Heart right ventricle (tissue), 16 donors: Measurements from ENCODE around the gene FMO4. TPM values are rescaled to one million over a fixed set of nuclear protein-coding genes. Genes with fewer than 3 reads are reported as not detected.

ENCODE experiments used
- ATAC-seq, 8 donors: fragments of 200-7000 bp; cut with Tn5 transposase; one replicate each; pipeline ENCODE4 v1.9.1; 2020; ENCODE audit warnings: mild to moderate bottlenecking in 8 of 8, moderate library complexity in 8 of 8, moderate number of reproducible peaks in 1 of 8
- DNase-seq, 2 donors: peaks; one replicate each; pipeline ENCODE4 v3.0.0-alpha.2; 2020
- H3K27ac ChIP-seq, 10 donors: fragments of 200-600 bp; sonication (generic) in 2 of 10; one replicate each; pipeline versions ENCODE4 v1.5.0 to v1.8.0; 2020 to 2022; ENCODE audit warnings: mild to moderate bottlenecking in 3 of 10
- H3K27me3 ChIP-seq, 7 donors: fragments of 200-600 bp; one replicate each; pipeline ENCODE4 v1.8.0; 2021 to 2022; ENCODE audit warnings: mild to moderate bottlenecking in 2 of 7
- H3K36me3 ChIP-seq, 9 donors: fragments of 200-600 bp; sonication (generic) in 1 of 9; one replicate each; pipeline versions ENCODE4 v1.5.0 to v1.8.0; 2020 to 2022; ENCODE audit warnings: mild to moderate bottlenecking in 2 of 9
- H3K4me1 ChIP-seq, 9 donors: fragments of 200-600 bp; sonication (generic) in 1 of 9; one replicate each; pipeline versions ENCODE4 v1.5.0 to v1.8.0; 2020 to 2022; ENCODE audit warnings: mild to moderate bottlenecking in 4 of 9
- H3K4me3 ChIP-seq, 10 donors: fragments of 200-600 bp; sonication (generic) in 2 of 10; one replicate each; pipeline versions ENCODE4 v1.5.0 to v1.8.0; 2020 to 2022; ENCODE audit warnings: mild to moderate bottlenecking in 7 of 10, moderate library complexity in 2 of 10
- H3K9me3 ChIP-seq, 11 donors: fragments of 200-600 bp in 10 of 11; sonication (generic) in 2 of 11; one replicate each; pipeline versions ENCODE4 v1.5.0 to v1.8.0; 2013 to 2022; ENCODE audit warnings: mild to moderate bottlenecking in 2 of 11, control low read depth in 1 of 11, moderate library complexity in 1 of 11
- WGBS, 2 donors: extraction: QIAGEN DNeasy Blood & Tissue Kit; methylation state at CpG; one replicate each; pipeline ENCODE4 v1.1.7; 2013; ENCODE audit warnings: inconsistent platforms in 1 of 2; 5-methylcytosine and 5-hydroxymethylcytosine counted together
- intact Hi-C, 10 donors: fragments of 100-400 bp; cut with DNase I; formaldehyde crosslinking; loops; one replicate each; pipeline versions ENCODE4 v1.11.1 to v1.14.2; 2022
- polyA plus RNA-seq, 2 donors: library from polyadenylated mRNA; stranded (reverse); fragments of 200-250 nt; gene quantifications; one replicate each; pipeline ENCODE4 v1.2.3, GENCODE V29; 2013
- total RNA-seq, 10 donors: library from RNA; stranded (reverse); fragmentation: NEBNext Ultra II Directional in 3 of 10; extraction: Animal tissue kit (Norgen Biotek cat#: 25700) in 3 of 10; gene quantifications; one replicate each; pipeline versions ENCODE4 v1.2.1 to v1.2.4, GENCODE V29; 2021 to 2023
- TF ChIP-seq, protein P1 (sequence below), 9 donors: fragments of 200-600 bp; sonication (generic) in 2 of 9; IDR thresholded peaks; one replicate each; pipeline versions ENCODE4 v1.5.0 to v1.8.0; 2021 to 2022; ENCODE audit warnings: antibody characterized with exemption in 9 of 9, mild to moderate bottlenecking in 5 of 9, moderate library complexity in 1 of 9
- donor health status: Arrhythmogenic right ventricular cardiomyopathy.
- donor health status: ischemic (EF 13 %, LVEDD 7.1; RV severe dilation, severe dysfunction).
- donor health status: healthy with polysubstance abuse.
- donor health status: DM: no; HTN: yes; CAD: no.
- donor health status: DM: no; HTN: no; CAD: no.
- donor health status: ischemic (EF 25% LVEDD 6.9; RV normal size, moderate dysfunction).
- donor health status: ischemic (EF 25% LVEDD 5.7; RV mildly dilated, moderate dysfunction).
- donor health status: healthy.
- donor health status: DM: yes; HTN: yes; CAD: no.
- donor health status: Ischemic cardiomyopathy.
- donor health status: ischemic (EF 35%, LVEDD 5.7; RV mildly dilated, moderate dysfunction).
- donor health status: nonischemic (EF 11% LVEDD 7.7; RV severe dilation, severe dysfunction).
- donor health status: DM: yes; HTN: yes; CAD: no.
- donor health status: PGD.
- donor health status: ischemic (EF 29% LVEDD 5.4; RV normal size, mild dysfunction).
- donor health status: nonischemic (EF 23%, LVEDD 6.1; RV moderate dilation, normal function).

The FMO4 gene
- total and polyA plus RNA-seq, 12 donors, result 1.7 to 8.7 (median 5.3) TPM

DNA sequence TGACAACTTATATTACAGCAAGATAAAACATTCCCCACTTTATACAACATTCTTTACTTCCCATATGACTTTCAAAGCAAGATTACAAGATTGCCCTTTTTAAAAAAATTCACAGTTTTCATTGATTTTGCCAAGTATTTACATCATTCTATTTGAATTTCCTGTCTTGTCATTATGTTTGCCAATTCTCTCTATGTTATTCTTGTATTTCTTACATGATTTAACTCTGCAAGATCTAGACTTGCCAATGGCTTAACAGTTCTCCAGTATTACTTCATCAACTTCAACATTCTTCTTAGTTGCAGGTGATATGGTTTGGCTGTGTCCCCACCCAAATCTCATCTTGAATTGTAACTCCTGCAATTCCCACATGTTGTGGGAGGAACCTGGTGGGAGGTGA is 31.6 kb downstream of the FMO4 start:
- DNase-seq (no peak), ATAC-seq (peak in 1 of 8 donors; percentile 34)
- H3K27me3 ChIP-seq, result no peaks in the 10 kb centered on the region
- no peak overlapping the region for H3K27ac ChIP-seq
- TF ChIP-seq, protein P1, sequence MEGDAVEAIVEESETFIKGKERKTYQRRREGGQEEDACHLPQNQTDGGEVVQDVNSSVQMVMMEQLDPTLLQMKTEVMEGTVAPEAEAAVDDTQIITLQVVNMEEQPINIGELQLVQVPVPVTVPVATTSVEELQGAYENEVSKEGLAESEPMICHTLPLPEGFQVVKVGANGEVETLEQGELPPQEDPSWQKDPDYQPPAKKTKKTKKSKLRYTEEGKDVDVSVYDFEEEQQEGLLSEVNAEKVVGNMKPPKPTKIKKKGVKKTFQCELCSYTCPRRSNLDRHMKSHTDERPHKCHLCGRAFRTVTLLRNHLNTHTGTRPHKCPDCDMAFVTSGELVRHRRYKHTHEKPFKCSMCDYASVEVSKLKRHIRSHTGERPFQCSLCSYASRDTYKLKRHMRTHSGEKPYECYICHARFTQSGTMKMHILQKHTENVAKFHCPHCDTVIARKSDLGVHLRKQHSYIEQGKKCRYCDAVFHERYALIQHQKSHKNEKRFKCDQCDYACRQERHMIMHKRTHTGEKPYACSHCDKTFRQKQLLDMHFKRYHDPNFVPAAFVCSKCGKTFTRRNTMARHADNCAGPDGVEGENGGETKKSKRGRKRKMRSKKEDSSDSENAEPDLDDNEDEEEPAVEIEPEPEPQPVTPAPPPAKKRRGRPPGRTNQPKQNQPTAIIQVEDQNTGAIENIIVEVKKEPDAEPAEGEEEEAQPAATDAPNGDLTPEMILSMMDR (IDR thresholded peaks at IDR 0.05), result no peak
- no peak overlapping the region for H3K4me3 ChIP-seq
- intact Hi-C loops, result no loop called here
- H3K9me3 ChIP-seq, result peaks cover 0 to 8% (median 0%) of the 10 kb centered on the region in 11 donors
- H3K36me3 ChIP-seq, result no peaks in the 10 kb centered on the region
- peaks cover 0 to 7% (median 0%) of the 10 kb centered on the region in 9 donors for H3K4me1 ChIP-seq

DNA sequence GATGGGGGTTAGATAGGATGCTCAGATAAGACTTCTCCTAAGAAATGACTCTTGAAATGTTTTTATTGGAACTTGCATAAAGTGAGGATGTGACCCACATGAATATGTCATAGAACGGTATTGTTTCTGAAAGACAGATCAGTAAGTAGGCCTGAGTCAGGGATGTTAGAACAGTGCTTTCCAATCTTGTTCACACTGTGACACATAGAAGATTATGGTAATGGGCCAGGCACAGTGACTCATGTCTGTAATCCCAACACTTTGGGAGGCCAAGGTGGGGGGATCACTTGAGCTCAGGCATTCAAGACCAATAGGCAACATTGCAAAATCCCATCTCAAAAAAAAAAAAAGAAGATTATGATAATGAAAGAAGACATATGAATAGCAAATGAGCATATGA is 32.9 kb downstream of the FMO4 start:
- no peak for ATAC-seq
- TF ChIP-seq, protein P1 (IDR thresholded peaks at IDR 0.05), result no peak
- 89 to 91% methylated on average over 1 of the region's 1 CpG for WGBS, 2 donors
- H3K36me3 ChIP-seq, result no peaks in the 10 kb centered on the region
- H3K27ac ChIP-seq, result no peak overlapping the region
- no peak for DNase-seq
- intact Hi-C loops, result no loop called here
- H3K9me3 ChIP-seq, result peaks cover 0 to 8% (median 0%) of the 10 kb centered on the region in 11 donors
- H3K27me3 ChIP-seq, result no peaks in the 10 kb centered on the region
- no peak overlapping the region for H3K4me3 ChIP-seq
- peaks cover 0 to 7% (median 0%) of the 10 kb centered on the region in 9 donors for H3K4me1 ChIP-seq

DNA sequence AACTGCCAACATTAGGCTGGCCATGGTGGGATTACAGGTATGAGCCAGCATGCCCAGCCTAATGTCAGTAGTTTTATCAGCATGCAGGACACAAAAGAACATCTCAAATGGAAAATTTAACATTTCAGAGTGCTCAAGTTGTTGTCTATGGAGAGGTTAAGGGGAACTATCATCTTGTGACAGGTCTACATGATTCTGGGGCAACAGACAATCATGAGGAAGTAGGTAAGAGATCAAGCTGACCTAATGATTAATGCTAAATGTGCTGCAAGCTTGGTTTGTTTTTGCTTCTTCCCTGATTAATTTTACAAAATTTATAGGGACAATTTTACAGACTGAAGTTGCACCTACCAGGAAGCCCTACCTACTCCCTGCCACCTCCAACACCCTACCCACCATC is 36.6 kb downstream of the FMO4 start:
- intact Hi-C loops, result no loop called here
- TF ChIP-seq, protein P1 (IDR thresholded peaks at IDR 0.05), result no peak
- ATAC-seq, result no peak

DNA sequence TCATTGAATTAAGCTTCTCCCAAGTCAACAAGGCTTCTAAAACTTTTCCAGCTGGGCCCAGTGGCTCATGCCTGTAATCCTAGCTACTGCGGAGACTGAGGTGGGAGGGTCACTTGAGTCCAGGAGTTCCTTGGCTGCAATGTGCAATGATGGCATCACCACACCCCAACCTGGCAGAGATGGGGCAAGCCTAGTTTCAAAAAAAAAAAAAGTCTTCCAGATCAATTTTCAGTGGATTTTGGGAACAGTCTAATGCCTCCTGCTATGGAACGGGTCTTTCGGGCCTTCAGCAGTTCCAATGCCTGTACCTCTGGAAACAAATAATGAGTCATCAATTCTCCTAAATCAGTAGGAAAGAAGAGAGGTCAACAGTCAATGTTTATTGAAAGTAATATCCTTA is 38.0 kb downstream of the FMO4 start:
- Histone ChIP-seq H3K36me3 (no peaks in the 10 kb centered on the region), H3K4me3 (no peak overlapping the region), H3K4me1 (no peaks in the 10 kb centered on the region), H3K27me3 (no peaks in the 10 kb centered on the region), H3K9me3 (no peaks in the 10 kb centered on the region), H3K27ac (no peak overlapping the region)
- intact Hi-C loops, result no loop called here
- TF ChIP-seq, protein P1 (IDR thresholded peaks at IDR 0.05), result no peak
- DNase-seq, result no peak
- WGBS, 2 donors, result 84 to 94% methylated on average over 3 of the region's 3 CpGs
- ATAC-seq, result no peak

More for the DNA sequence above, 36.6 kb downstream of the FMO4 start:
- Histone ChIP-seq H3K27ac (no peak overlapping the region), H3K36me3 (no peaks in the 10 kb centered on the region), H3K27me3 (no peaks in the 10 kb centered on the region), H3K4me3 (no peak overlapping the region), H3K4me1 (no peaks in the 10 kb centered on the region), H3K9me3 (peaks cover 0 to 7% (median 0%) of the 10 kb centered on the region in 11 donors)
- DNase-seq, result no peak
